Measurements from ENCODE around the gene MAD1L1. TPM values are rescaled to one million over a fixed set of nuclear protein-coding genes. Genes with fewer than 3 reads are reported as not detected.

MAD1L1 gene
- total RNA-seq, 1 experiment from 2014 or later = 46.7 TPM

GRCh38 chr7:2120841-2121830, 111.6 kb downstream of the MAD1L1 start:
- Histone ChIP-seq H3K27me3 (replicated peaks; ENCODE audit: insufficient read depth, low read depth, low read length, poor library complexity) (no peaks in the 10 kb centered on the region), H3K9me3 (ENCODE audit: low read depth, low read length, poor library complexity, severe bottlenecking) (no peaks in the 10 kb centered on the region), H3K27ac (ENCODE audit: low read depth, low read length, poor library complexity, severe bottlenecking) (no peak overlapping the region), H3K4me1 (ENCODE audit: insufficient read depth, low read length, poor library complexity, severe bottlenecking) (peaks cover 13% of the 10 kb centered on the region), H3K4me3 (ENCODE audit: low read depth, low read length, poor library complexity, severe bottlenecking) (no peak overlapping the region), H3K36me3 (ENCODE audit: insufficient read depth, low read length, poor library complexity, severe bottlenecking) (no peaks in the 10 kb centered on the region)
- DNase-seq (ENCODE audit: low spot score) = no peak
- CTCF ChIA-PET = no interaction called here
- no peak for TF ChIP-seq EZH2 (IDR thresholded peaks at IDR 0.05; ENCODE audit: borderline replicate concordance, low read depth, low read length, poor library complexity, severe bottlenecking)
- no peak for TF ChIP-seq CTCF (conservative IDR thresholded peaks at IDR 0.05; ENCODE audit: low read depth, low read length)
- intact Hi-C loops (cut with micrococcal nuclease; ENCODE audit: unreplicated experiment) = no loop called here
- no TSS peak for BruUV-seq (replicated peaks)
- POLR2A ChIA-PET (ENCODE audit: low non-redundant PET) = no interaction called here

DNA sequence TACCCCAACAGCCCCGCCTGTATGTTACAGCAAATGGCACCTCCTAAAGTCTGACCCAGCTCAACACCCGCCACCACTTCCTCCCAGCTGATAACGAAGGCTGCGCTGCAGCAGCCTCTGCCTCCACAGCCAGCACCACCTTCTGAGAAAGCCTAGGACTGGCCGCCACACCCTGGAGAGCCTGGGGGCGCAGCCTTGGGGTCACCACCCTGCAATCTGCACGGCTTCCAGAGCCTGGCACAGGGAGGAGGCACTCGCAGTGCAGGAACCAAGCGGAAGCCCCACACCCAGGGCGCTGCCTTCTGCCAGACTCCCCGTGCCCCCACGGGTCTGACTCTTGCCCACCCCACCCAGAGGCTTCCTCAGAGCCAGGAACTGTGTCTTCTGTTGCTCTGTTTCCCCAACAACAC, 112.5 kb downstream of the MAD1L1 start:
- no TSS peak for BruUV-seq (replicated peaks)
- H3K36me3 ChIP-seq (ENCODE audit: insufficient read depth, low read length, poor library complexity, severe bottlenecking) = no peaks in the 10 kb centered on the region
- ChIA-PET CTCF (no interaction called here), POLR2A (ENCODE audit: low non-redundant PET) (no interaction called here)
- H3K27me3 ChIP-seq (replicated peaks; ENCODE audit: insufficient read depth, low read depth, low read length, poor library complexity) = no peaks in the 10 kb centered on the region
- H3K9me3 ChIP-seq (ENCODE audit: low read depth, low read length, poor library complexity, severe bottlenecking) = no peaks in the 10 kb centered on the region
- no peak overlapping the region for H3K27ac ChIP-seq (ENCODE audit: low read depth, low read length, poor library complexity, severe bottlenecking)
- no peak overlapping the region for H3K4me3 ChIP-seq (ENCODE audit: low read depth, low read length, poor library complexity, severe bottlenecking)
- peaks cover 17% of the 10 kb centered on the region for H3K4me1 ChIP-seq (ENCODE audit: insufficient read depth, low read length, poor library complexity, severe bottlenecking)
- intact Hi-C loops (cut with micrococcal nuclease; ENCODE audit: unreplicated experiment) = no loop called here
- no peak for DNase-seq (ENCODE audit: low spot score)
- TF ChIP-seq EZH2 (IDR thresholded peaks at IDR 0.05; ENCODE audit: borderline replicate concordance, low read depth, low read length, poor library complexity, severe bottlenecking) (no peak), CTCF (conservative IDR thresholded peaks at IDR 0.05; ENCODE audit: low read depth, low read length) (no peak)

DNA sequence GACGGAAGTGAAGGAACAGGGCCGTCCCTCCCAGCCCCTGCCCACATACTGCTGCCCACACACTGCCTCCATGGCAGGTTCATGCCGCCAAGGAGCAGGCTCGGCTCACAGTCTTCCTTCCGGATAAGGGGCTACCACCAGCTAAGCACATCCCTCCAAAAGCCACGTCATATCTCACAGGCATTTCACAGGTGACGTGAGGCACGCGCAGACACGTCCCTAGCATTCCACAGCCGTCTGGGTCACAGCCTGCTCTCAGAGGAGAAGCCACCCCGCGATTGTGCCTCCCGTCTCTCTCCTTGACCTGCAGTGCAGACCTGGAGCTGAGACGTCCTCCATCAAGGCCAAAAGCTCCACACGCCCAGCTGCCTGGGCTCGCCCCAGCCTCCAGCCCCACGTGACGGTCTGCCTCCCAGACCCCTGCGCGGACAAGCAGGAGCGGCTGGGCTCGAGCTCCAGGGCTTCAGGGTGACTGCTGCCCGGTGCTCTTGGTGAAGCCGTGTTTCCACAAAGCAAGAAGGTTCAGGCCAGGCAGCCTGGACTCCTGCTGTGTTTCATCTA, 114.0 kb downstream of the MAD1L1 start:
- H3K4me3 ChIP-seq (ENCODE audit: low read depth, low read length, poor library complexity, severe bottlenecking) = no peak overlapping the region
- H3K27ac ChIP-seq (ENCODE audit: low read depth, low read length, poor library complexity, severe bottlenecking) = no peak overlapping the region
- BruUV-seq (replicated peaks) = no TSS peak
- TF ChIP-seq CTCF (conservative IDR thresholded peaks at IDR 0.05; ENCODE audit: low read depth, low read length) (no peak), EZH2 (IDR thresholded peaks at IDR 0.05; ENCODE audit: borderline replicate concordance, low read depth, low read length, poor library complexity, severe bottlenecking) (no peak)
- peaks cover 17% of the 10 kb centered on the region for H3K4me1 ChIP-seq (ENCODE audit: insufficient read depth, low read length, poor library complexity, severe bottlenecking)
- no peak for DNase-seq (ENCODE audit: low spot score)
- no peaks in the 10 kb centered on the region for H3K9me3 ChIP-seq (ENCODE audit: low read depth, low read length, poor library complexity, severe bottlenecking)
- POLR2A ChIA-PET (ENCODE audit: low non-redundant PET) = no interaction called here
- H3K36me3 ChIP-seq (ENCODE audit: insufficient read depth, low read length, poor library complexity, severe bottlenecking) = no peaks in the 10 kb centered on the region
- intact Hi-C loops (cut with micrococcal nuclease; ENCODE audit: unreplicated experiment) = no loop called here
- CTCF ChIA-PET = no interaction called here
- H3K27me3 ChIP-seq (replicated peaks; ENCODE audit: insufficient read depth, low read depth, low read length, poor library complexity) = no peaks in the 10 kb centered on the region
